ENCODE data around the gene CCDC88C.

GRCh38 chr14:91401751-91402150 is 15.9 kb downstream of the CCDC88C start:
- no peak for TF ChIP-seq CTCF (optimal IDR thresholded peaks at IDR 0.05 in 1 of 3, IDR thresholded peaks at IDR 0.05 in 1 of 3, conservative IDR thresholded peaks at IDR 0.05 in 1 of 3; ENCODE audit: extremely low read depth in 1 of 3, insufficient read depth in 2 of 3, low read length in 3 of 3)
- TF ChIP-seq EZH2 (IDR thresholded peaks at IDR 0.05; ENCODE audit: low read length), result no peak

Data from keratinocyte (primary cell).